Prostate gland (tissue), 2 donors: ENCODE data around the gene DDAH1. TPM values are rescaled to one million over a fixed set of nuclear protein-coding genes. Genes with fewer than 3 reads are reported as not detected.

Source experiments
- DNase-seq: peaks from one replicate; pipeline ENCODE4 v3.0.0-alpha.2; 2019; ENCODE audit warnings: low spot score
- H3K27ac ChIP-seq, 2 donors: fragments of 200-600 bp; sonication (generic); 2 replicates each; pipeline ENCODE4 v1.5.1; 2017 to 2019
- H3K27me3 ChIP-seq: fragments of 200-600 bp; sonication (generic); replicated peaks from 2 replicates; pipeline ENCODE4 v1.5.1; 2019; ENCODE audit not compliant: insufficient read depth
- H3K36me3 ChIP-seq, 2 donors: fragments of 200-600 bp; sonication (generic); 1 replicate in 1 of 2; 2 replicates in 1 of 2; pipeline versions ENCODE4 v1.5.1 to v1.8.1; 2017 to 2019
- H3K4me1 ChIP-seq: fragments of 200-600 bp; sonication (generic); replicated peaks from 2 replicates; pipeline ENCODE4 v1.5.1; 2019
- H3K4me3 ChIP-seq, 2 donors: fragments of 200-600 bp; sonication (generic); 2 replicates each; pipeline ENCODE4 v1.5.1; 2017 to 2019
- H3K9me3 ChIP-seq: fragments of 200-600 bp; sonication (generic); 2 replicates; pipeline ENCODE4 v1.5.1; 2017
- POLR2A ChIP-seq: fragments of 450-650 bp; IDR thresholded peaks from one replicate; pipeline ENCODE4 v1.6.1; 2016; ENCODE audit warnings: antibody characterized with exemption, mild to moderate bottlenecking
- POLR2AphosphoS5 ChIP-seq: sonication (generic); formaldehyde crosslinking; IDR thresholded peaks from one replicate; pipeline ENCODE4 v1.6.1; 2017; ENCODE audit warnings: antibody characterized with exemption
- WGBS: methylation state at CpG from one replicate; pipeline ENCODE4 v1.1.5; 2018; 5-methylcytosine and 5-hydroxymethylcytosine counted together
- intact Hi-C: fragments of 100-400 bp; cut with DNase I; formaldehyde crosslinking; loops from one replicate; pipeline ENCODE4 v1.14.2; 2022
- total RNA-seq, 2 donors: library from RNA; depleted of rRNA; stranded (reverse); fragments of >200 nt; gene quantifications; one replicate each; pipeline ENCODE4 v1.1.0, GENCODE V29; 2016
- TF ChIP-seq, protein P1 (sequence below), 4 experiments: fragments of 200-600 bp in 2 of 4; fragments of 450-650 bp in 2 of 4; sonication (generic) in 2 of 4; IDR thresholded peaks; 1 replicate in 3 of 4; 2 replicates in 1 of 4; pipeline ENCODE4 v1.5.1; 2016 to 2019; ENCODE audit warnings: antibody characterized with exemption in 4 of 4, mild to moderate bottlenecking in 2 of 4, moderate library complexity in 2 of 4

The DDAH1 gene
- total RNA-seq, 2 donors from 2014 or later: 61.6 to 70.7 TPM

DNA sequence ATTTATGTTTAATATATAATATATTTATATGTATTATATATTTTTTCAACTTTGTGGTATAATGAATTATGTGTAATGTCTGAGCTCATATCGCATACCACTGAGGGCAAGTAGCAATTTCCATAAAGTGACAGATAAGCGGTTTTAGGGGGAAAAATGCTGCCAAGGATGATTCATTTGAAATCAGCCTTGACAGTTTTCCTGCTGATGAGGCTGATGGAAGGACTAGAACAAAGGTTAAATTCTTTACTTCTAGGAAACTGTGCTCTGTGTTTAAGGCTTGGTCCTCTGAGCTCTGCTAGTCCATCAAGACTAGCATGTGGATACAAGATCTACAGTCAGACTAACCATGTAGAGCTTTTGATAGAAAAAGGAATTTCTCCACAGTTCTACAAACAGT lies 19.3 kb upstream of the DDAH1 start:
- no peaks in the 10 kb centered on the region for H3K4me1 ChIP-seq
- H3K4me3 ChIP-seq: no peak overlapping the region
- H3K36me3 ChIP-seq: no peaks in the 10 kb centered on the region
- no peaks in the 10 kb centered on the region for H3K9me3 ChIP-seq
- H3K27ac ChIP-seq: no peak overlapping the region
- DNase-seq: no peak
- WGBS: 89% methylated on average over 2 of the region's 2 CpGs
- intact Hi-C loops: no loop called here
- no peak for TF ChIP-seq POLR2AphosphoS5
- TF ChIP-seq, protein P1, sequence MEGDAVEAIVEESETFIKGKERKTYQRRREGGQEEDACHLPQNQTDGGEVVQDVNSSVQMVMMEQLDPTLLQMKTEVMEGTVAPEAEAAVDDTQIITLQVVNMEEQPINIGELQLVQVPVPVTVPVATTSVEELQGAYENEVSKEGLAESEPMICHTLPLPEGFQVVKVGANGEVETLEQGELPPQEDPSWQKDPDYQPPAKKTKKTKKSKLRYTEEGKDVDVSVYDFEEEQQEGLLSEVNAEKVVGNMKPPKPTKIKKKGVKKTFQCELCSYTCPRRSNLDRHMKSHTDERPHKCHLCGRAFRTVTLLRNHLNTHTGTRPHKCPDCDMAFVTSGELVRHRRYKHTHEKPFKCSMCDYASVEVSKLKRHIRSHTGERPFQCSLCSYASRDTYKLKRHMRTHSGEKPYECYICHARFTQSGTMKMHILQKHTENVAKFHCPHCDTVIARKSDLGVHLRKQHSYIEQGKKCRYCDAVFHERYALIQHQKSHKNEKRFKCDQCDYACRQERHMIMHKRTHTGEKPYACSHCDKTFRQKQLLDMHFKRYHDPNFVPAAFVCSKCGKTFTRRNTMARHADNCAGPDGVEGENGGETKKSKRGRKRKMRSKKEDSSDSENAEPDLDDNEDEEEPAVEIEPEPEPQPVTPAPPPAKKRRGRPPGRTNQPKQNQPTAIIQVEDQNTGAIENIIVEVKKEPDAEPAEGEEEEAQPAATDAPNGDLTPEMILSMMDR (IDR thresholded peaks at IDR 0.05): no peak
- TF ChIP-seq POLR2A: no peak
- H3K27me3 ChIP-seq: no peaks in the 10 kb centered on the region

DNA sequence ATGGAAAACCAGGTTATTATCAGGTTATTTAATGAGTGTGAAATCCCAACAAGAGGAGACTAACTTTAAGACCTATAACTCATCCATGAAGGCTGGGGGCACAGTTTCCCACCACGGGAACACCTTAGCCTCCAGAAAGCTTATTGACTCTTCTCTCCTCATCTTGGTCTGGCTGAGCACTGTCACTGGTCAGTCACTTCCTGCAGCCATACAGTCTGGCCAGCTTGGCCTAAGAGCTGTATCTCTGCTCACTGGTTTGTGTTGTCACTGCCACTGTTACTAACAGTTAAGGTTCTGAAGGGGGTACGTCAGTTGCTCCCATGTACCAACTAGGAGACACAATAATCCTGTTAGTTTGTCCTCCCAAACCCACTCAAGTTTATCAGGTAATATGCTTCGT lies 16.7 kb upstream of the DDAH1 start:
- no peak for DNase-seq
- Histone ChIP-seq H3K27me3 (no peaks in the 10 kb centered on the region), H3K27ac (no peak overlapping the region), H3K36me3 (no peaks in the 10 kb centered on the region), H3K9me3 (no peaks in the 10 kb centered on the region), H3K4me1 (no peaks in the 10 kb centered on the region), H3K4me3 (no peak overlapping the region)
- intact Hi-C loops: no loop called here
- TF ChIP-seq POLR2A: no peak
- no peak for TF ChIP-seq POLR2AphosphoS5
- TF ChIP-seq, protein P1 (IDR thresholded peaks at IDR 0.05): no peak
- 92% methylated on average over 3 of the region's 3 CpGs for WGBS

DNA sequence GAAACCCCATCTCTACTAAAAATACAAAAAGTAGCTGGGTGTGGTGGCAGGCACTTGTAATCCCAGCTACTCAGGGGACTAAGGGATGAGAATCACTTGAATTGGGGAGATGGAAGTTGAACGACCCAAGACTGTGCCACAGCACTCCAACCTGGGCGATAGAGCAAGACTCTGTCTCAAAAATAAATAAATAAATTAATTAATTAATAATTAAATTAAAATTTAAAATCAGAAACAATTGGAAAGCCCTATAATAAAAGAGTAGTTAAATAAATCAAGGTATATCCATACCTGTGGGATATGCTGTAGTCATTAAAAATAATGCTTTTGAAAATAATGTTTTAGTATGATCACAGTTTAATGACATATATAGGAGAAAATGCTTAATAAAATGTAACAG lies 15.6 kb upstream of the DDAH1 start:
- no peak for TF ChIP-seq POLR2A
- TF ChIP-seq, protein P1 (IDR thresholded peaks at IDR 0.05): no peak
- no peak for TF ChIP-seq POLR2AphosphoS5
- 92% methylated on average over 2 of the region's 2 CpGs for WGBS
- Histone ChIP-seq H3K36me3 (no peaks in the 10 kb centered on the region), H3K4me3 (no peak overlapping the region), H3K4me1 (no peaks in the 10 kb centered on the region), H3K27me3 (no peaks in the 10 kb centered on the region), H3K27ac (no peak overlapping the region), H3K9me3 (no peaks in the 10 kb centered on the region)
- intact Hi-C loops: no loop called here
- no peak for DNase-seq

DNA sequence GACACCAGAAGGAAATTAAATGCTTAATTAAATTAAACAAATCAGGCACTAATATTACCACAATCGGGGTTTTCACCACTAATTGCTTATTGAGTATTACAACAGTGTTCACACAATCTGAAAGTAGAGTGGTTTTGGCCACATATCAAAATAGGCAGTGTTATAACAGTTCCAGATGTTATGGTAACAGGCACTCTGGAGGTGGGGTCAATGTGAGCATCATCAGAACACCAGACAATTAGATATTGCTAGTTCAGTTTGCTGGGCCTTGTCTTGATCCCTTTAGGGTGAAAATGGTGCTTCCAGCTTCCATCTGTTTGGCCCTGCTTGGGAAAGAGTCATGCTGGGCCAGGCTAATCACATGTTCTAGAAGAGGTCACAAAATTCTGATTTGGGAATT lies 14.5 kb upstream of the DDAH1 start:
- TF ChIP-seq POLR2AphosphoS5 (no peak), POLR2A (no peak)
- TF ChIP-seq, protein P1 (IDR thresholded peaks at IDR 0.05): no peak
- Histone ChIP-seq H3K27ac (no peak overlapping the region), H3K9me3 (no peaks in the 10 kb centered on the region), H3K4me1 (no peaks in the 10 kb centered on the region), H3K36me3 (no peaks in the 10 kb centered on the region), H3K4me3 (no peak overlapping the region), H3K27me3 (no peaks in the 10 kb centered on the region)
- no peak for DNase-seq
- intact Hi-C loops: no loop called here
- WGBS: 92% methylated on average over 1 of the region's 1 CpG

DNA sequence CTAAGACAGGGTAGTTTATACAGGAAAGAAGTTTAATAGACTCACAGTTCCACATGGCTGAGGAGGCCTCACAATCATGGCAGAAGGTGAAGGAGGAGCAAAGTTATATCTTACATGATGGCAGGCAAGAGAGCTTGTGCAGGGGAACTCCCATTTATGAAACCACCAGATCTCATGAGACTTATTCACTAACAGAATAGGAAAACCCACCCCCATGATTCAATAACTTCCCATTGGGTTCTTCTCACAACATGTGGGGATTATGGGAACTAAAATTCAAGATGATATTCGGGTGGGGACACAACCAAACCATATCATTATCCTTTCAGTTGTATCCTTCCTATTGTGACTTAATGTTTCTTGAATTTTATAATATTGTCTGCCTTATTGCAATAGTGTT lies 13.4 kb upstream of the DDAH1 start:
- WGBS: 86% methylated on average over 1 of the region's 1 CpG
- Histone ChIP-seq H3K36me3 (no peaks in the 10 kb centered on the region), H3K27ac (no peak overlapping the region), H3K27me3 (no peaks in the 10 kb centered on the region), H3K9me3 (no peaks in the 10 kb centered on the region), H3K4me1 (no peaks in the 10 kb centered on the region), H3K4me3 (no peak overlapping the region)
- DNase-seq: no peak
- intact Hi-C loops: no loop called here
- TF ChIP-seq, protein P1 (IDR thresholded peaks at IDR 0.05): no peak
- TF ChIP-seq POLR2AphosphoS5 (no peak), POLR2A (no peak)
